Mesangial cell (primary cell): Measurements from ENCODE around the gene PDAP1. TPM values are rescaled to one million over a fixed set of nuclear protein-coding genes. Genes with fewer than 3 reads are reported as not detected.

Source experiments
- total RNA-seq: library from RNA; depleted of rRNA; stranded (reverse); fragments of >200 nt; gene quantifications from 2 replicates; pipeline ENCODE4 v1.2.3, GENCODE V29; 2015

PDAP1 gene, protein sequence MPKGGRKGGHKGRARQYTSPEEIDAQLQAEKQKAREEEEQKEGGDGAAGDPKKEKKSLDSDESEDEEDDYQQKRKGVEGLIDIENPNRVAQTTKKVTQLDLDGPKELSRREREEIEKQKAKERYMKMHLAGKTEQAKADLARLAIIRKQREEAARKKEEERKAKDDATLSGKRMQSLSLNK
- total RNA-seq = 23.5 and 58.7 TPM in 2 replicates

DNA sequence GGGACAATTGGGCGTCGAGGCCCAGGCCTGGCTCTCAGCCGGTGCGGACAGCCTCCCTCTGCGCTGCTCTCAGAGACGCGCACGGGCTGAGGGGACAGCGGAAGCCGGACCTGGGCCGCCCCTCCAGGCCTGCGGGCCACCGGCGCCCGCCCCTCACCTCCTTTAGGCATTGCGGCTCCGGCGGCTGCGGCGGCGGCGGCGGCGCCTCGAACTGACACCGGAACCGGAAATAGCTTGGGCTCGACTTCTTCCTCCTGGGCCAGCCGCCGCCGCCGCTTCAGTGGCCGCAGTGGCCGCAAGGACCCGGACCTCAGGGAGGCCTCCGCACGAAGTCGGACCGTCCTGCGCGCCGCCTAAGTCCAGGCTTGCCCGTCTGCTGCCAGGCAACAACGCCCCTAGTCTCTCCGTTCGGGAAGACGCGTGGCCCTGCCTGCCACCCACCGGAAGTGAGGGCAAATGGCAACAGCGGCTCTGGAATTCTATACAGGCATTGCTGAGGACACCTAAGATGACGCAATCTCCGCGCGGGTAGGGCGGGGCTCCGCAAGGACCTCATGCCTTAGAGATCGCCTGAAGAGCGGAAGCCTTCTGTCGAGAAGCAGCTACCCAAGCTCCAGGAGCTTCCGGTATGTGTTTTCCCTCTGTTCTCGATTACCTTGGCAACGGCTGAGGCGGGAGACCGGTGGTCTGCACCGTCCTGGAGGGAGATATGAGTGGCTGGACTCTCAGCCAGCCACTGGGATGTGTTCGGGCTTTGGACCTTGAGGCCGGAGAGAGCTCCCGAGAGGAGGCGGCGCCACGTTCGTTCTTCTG, at the start of gene PDAP1, which contains the start of gene BUD31:
Gene PDAP1, minus strand, starts transcription at position 219 of the 813 bp plus-strand sequence. Its CDS starts 49 bp downstream, at position 170.
Gene BUD31, plus strand, starts transcription at position 591 of the 813 bp plus-strand sequence. CDS start 2,124 bp downstream, outside the sequence.

DNA sequence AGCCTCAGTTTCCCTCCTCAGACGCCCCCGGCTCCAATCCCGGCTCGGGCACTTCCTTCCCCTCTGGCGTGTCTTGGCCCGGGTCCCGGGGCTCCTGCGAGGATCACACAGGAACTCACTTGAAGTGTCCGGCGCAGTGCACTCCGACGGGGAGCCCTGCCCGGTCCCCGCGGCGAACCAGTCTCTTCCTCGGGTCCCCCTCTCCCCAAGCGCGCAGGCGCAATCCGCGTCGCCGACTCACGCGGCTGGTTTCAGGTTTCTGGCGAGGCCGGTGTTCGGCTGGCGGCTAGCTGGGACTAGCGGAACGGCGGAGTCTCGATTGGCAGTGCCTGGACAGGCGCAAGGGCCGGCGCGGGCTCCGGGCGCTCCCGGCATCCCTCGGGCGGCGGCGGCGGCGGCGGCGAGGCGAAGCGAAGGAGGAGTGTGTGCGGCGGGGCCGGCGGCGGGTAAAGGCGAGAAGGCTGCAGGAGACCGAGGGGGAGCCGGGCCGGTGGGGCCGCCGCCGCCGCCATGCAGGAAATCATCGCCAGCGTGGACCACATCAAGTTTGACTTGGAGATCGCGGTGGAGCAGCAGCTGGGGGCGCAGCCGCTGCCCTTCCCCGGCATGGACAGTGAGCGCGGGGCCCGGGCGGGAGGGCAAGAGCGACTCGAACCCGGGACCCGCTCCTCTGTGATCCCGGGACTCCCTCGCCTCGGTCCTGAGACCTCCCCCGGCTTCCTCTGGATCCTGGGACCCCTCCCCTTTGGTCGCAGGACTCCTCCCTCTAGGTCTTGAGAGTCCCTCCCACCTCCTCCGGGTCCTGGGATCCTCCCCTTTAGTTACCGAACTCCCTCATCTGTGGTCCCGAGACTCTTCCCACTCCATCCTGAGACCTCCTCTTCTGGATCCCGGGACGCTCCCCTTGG, 30.4 kb upstream of the PDAP1 start, which contains the start of the genes CPSF4 and PTCD1:
Gene CPSF4, plus strand, starts transcription at position 371 of the 908 bp plus-strand sequence. Its CDS starts 140 bp downstream, at position 511.
Gene PTCD1, minus strand, starts transcription at position 226 of the 908 bp plus-strand sequence. CDS start 3,556 bp downstream, outside the sequence.

DNA sequence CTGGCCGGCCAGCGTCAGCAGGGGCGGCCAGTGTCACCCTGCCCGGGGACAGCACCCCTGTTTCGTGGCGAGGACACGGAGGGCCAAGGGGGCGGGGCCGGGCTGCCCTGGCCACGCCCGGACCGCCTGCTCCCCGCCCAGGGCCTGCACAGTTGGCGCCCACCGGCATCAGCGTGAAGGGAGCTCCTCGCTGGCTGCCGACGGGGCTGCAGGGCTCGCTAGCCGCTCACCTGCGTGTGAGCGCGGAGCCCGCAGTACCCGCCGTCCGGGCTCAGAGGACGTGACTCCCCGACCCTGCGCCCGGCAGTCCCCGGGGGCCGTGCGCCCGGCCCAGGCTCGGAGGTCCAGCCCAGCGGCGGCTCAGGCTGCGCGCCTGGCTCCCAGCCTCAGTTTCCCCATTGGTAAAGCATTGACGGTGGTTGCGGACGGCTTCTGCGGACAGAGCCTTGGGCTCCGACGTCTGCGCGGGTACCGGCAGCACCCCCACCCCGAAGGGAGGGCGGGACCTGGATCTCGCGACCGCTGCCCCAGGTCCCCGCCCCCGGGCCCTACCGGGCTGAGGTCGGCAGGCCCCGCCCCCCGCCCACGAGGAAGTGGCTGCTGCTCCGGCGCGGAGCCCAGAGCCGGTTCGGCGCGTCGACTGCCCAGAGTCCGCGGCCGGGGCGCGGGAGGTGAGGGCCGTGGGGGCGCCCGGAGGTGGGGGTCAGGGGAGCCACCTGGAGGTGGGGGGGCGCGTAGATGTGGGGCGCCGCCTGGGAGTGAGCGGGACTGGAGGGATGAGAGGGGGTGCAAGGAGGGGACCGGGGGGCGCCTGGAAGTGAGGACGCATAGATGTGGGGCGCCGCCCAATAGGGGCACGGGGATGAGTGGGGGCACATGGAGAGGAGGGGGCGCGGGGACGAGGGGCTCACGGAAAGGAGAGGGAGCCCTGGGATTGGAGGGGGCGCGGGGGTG, 34.0 kb downstream of the PDAP1 start, which contains the start of gene ARPC1B:
Gene ARPC1B, plus strand, starts transcription at position 620 of the 954 bp plus-strand sequence. CDS start 10,985 bp downstream, outside the sequence.

Other genes with a start within 250 kb of the PDAP1 start
- not detected in 2 replicates for gene KPNA7, start 200.5 kb downstream of the PDAP1 start, total RNA-seq
- gene MYH16, start 135.8 kb downstream of the PDAP1 start, total RNA-seq = 1.1 TPM in 1 of 2 replicates, not detected in the other
- gene ARPC1A, start 82.7 kb downstream of the PDAP1 start, total RNA-seq = 147 and 185 TPM in 2 replicates
- 348 and 395 TPM in 2 replicates for gene ARPC1B, start 33.9 kb downstream of the PDAP1 start, total RNA-seq
- gene BUD31, start 372 bp upstream of the PDAP1 start, total RNA-seq = 65.4 and 79.7 TPM in 2 replicates
- 6.2 and 9.5 TPM in 2 replicates for gene PTCD1, start 30.2 kb upstream of the PDAP1 start, total RNA-seq
- gene CPSF4, start 30.3 kb upstream of the PDAP1 start, total RNA-seq = 23.1 and 37.5 TPM in 2 replicates
- 1,186 and 1,721 TPM in 2 replicates for gene ATP5MF, start 57.6 kb upstream of the PDAP1 start, total RNA-seq
- 3.1 and 7.5 TPM in 2 replicates for gene ZNF789, start 64.3 kb upstream of the PDAP1 start, total RNA-seq
- gene ZNF394, start 91.7 kb upstream of the PDAP1 start, total RNA-seq = 7.7 and 10.8 TPM in 2 replicates
- 5.4 and 6.8 TPM in 2 replicates for gene ZKSCAN5, start 96.1 kb upstream of the PDAP1 start, total RNA-seq
- gene FAM200A, start 143.5 kb upstream of the PDAP1 start, total RNA-seq = 2.6 and 3.9 TPM in 2 replicates
- 48.9 and 53.7 TPM in 2 replicates for gene ZNF655, start 150.0 kb upstream of the PDAP1 start, total RNA-seq
- gene TMEM225B, start 189.7 kb upstream of the PDAP1 start, total RNA-seq = 0.51 and 0.65 TPM in 2 replicates
- gene ZSCAN25, start 208.3 kb upstream of the PDAP1 start, total RNA-seq = 7.3 and 8.4 TPM in 2 replicates